Cardiac muscle cell (in vitro differentiated cells and primary cell): ENCODE measurements around the gene MGAT4D. TPM values are rescaled to one million over a fixed set of nuclear protein-coding genes. Genes with fewer than 3 reads are reported as not detected.
"Not testable (repeated sequence)": the region's sequence is repeated elsewhere in the genome, so short reads cannot be mapped to it uniquely, and the experiment has no call there.

Experiments
- DNase-seq, 2 donors: peaks; one replicate each; pipeline versions ENCODE4 v3.0.0 to v3.0.0-alpha.2; 2010 to 2017; ENCODE audit warnings: low read depth in 1 of 2, low spot score in 1 of 2
- H3K27ac ChIP-seq: fragments of 200-600 bp; sonication (generic); 2 replicates; pipeline ENCODE4 v1.5.1; 2016
- H3K27me3 ChIP-seq: fragments of 200-600 bp; sonication (generic); 2 replicates; pipeline ENCODE4 v1.6.0; 2016; ENCODE audit warnings: control low read depth
- H3K36me3 ChIP-seq: fragments of 200-600 bp; sonication (generic); 2 replicates; pipeline ENCODE4 v1.5.1; 2016; ENCODE audit warnings: control low read depth
- H3K4me1 ChIP-seq: fragments of 200-600 bp; sonication (generic); 2 replicates; pipeline ENCODE4 v1.8.1; 2017; ENCODE audit warnings: low read depth, mild to moderate bottlenecking, mixed run types
- H3K4me3 ChIP-seq: fragments of 200-600 bp; sonication (generic); 2 replicates; pipeline ENCODE4 v1.5.1; 2016; ENCODE audit warnings: mild to moderate bottlenecking
- H3K9me3 ChIP-seq: fragments of 200-600 bp; sonication (generic); 2 replicates; pipeline ENCODE4 v1.5.1; 2017; ENCODE audit warnings: low read depth, mild to moderate bottlenecking, control low read depth
- polyA plus RNA-seq: library from polyadenylated mRNA; unstranded; fragments of >200 nt; fragmentation: Nextera tagmentation; extraction: Ambion mirVana; gene quantifications from 2 replicates; pipeline ENCODE4 v1.2.1, GENCODE V29; 2016
- total RNA-seq: library from RNA; depleted of rRNA; stranded (reverse); fragments of >200 nt; gene quantifications from 2 replicates; pipeline ENCODE4 v1.2.3, GENCODE V29; 2016
- TF ChIP-seq, protein P1 (sequence below): IDR thresholded peaks from 2 replicates; pipeline ENCODE4 v1.5.1; 2012; ENCODE audit warnings: low read depth, mild to moderate bottlenecking, low read length

The MGAT4D gene
- total and polyA plus RNA-seq, 2 experiments from 2014 or later: not detected

DNA sequence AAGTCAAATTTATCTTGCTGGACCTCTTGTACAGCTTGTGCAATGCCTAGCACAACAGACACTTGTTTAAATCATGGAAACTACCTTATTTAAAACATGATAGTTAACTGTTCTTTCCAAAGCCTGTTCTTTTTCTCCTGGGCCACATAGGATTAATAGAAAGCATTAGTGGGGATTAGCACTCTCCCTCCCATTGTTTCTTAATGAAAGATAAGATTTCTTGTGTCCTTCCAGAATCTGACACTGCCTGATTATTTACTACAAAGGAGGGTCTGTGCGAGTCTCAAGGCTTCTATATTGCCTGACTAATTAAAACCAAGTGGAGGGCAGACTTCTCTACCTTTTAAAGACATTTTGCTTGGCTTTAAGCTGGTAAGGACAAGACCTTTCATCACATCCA is 17.3 kb upstream of the MGAT4D start:
- Histone ChIP-seq H3K27me3 (no peaks in the 10 kb centered on the region), H3K4me1 (peaks cover 7% of the 10 kb centered on the region), H3K4me3 (no peak overlapping the region), H3K36me3 (no peaks in the 10 kb centered on the region), H3K27ac (no peak overlapping the region), H3K9me3 (no peaks in the 10 kb centered on the region)
- TF ChIP-seq, protein P1, sequence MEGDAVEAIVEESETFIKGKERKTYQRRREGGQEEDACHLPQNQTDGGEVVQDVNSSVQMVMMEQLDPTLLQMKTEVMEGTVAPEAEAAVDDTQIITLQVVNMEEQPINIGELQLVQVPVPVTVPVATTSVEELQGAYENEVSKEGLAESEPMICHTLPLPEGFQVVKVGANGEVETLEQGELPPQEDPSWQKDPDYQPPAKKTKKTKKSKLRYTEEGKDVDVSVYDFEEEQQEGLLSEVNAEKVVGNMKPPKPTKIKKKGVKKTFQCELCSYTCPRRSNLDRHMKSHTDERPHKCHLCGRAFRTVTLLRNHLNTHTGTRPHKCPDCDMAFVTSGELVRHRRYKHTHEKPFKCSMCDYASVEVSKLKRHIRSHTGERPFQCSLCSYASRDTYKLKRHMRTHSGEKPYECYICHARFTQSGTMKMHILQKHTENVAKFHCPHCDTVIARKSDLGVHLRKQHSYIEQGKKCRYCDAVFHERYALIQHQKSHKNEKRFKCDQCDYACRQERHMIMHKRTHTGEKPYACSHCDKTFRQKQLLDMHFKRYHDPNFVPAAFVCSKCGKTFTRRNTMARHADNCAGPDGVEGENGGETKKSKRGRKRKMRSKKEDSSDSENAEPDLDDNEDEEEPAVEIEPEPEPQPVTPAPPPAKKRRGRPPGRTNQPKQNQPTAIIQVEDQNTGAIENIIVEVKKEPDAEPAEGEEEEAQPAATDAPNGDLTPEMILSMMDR: no peak
- DNase-seq: no peak

DNA sequence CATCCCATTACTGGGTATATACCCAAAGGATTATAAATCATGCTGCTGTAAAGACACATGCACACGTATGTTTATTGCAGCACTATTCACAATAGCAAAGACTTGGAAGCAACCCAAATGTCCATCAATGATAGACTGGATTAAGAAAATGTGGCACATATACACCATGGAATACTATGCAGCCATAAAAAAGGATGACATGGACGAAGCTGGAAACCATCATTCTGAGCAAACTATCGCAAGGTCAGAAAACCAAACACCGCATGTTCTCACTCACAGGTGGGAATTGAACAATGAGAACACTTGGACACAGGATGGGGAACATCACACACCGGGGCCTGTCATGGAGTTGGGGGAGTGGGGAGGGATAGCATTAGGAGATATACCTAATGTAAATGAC is 15.7 kb upstream of the MGAT4D start:
- not testable (repeated sequence) for DNase-seq, H3K27me3 ChIP-seq, H3K9me3 ChIP-seq, H3K4me1 ChIP-seq, H3K4me3 ChIP-seq, H3K27ac ChIP-seq, H3K36me3 ChIP-seq

DNA sequence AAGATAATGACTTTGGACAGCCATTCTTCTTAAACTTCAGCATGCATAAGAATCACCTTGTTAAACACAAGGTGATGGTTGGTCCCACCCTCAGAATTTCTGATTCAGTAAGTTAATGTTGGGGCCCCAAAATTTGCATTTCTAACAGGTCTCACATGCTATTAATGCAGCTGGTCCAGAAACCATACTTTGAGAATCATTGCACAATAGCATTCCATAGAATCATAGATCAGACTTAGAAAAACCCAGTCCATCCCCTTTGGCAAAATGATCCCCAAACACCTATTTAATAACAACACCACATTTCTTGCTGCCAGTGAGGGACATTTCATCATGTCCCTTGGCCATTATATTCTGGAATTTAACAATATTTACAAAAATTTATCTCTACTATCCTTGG is 6.2 kb upstream of the MGAT4D start:
- TF ChIP-seq, protein P1: no peak
- Histone ChIP-seq H3K27ac (no peak overlapping the region), H3K4me1 (no peaks in the 10 kb centered on the region), H3K36me3 (no peaks in the 10 kb centered on the region), H3K27me3 (peaks cover 49% of the 10 kb centered on the region), H3K9me3 (no peaks in the 10 kb centered on the region), H3K4me3 (no peak overlapping the region)
- DNase-seq: no peak

DNA sequence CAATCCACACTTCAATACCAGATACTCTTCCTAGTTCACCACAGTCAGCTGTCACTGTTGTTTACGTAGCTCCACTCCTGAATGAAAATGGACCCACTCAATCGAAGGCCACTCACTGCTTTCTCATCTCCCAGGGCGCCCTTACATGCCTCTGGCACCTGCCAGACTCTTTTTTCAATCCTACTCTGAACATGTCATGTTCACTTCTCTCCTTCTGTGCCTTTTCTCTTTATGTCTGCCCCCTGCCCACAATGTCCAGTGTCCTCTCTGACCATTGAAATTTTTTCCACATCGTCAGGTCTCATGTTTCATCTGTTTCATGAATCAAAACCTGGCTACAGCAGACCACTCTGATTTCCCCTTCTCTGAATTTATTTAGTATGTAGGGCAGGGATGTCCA is 1.3 kb upstream of the MGAT4D start:
- TF ChIP-seq, protein P1: no peak
- no peaks in the 10 kb centered on the region for H3K36me3 ChIP-seq
- peaks cover 77% of the 10 kb centered on the region for H3K27me3 ChIP-seq
- DNase-seq: no peak
- no peak overlapping the region for H3K4me3 ChIP-seq
- H3K4me1 ChIP-seq: no peaks in the 10 kb centered on the region
- H3K27ac ChIP-seq: no peak overlapping the region
- H3K9me3 ChIP-seq: no peaks in the 10 kb centered on the region

DNA sequence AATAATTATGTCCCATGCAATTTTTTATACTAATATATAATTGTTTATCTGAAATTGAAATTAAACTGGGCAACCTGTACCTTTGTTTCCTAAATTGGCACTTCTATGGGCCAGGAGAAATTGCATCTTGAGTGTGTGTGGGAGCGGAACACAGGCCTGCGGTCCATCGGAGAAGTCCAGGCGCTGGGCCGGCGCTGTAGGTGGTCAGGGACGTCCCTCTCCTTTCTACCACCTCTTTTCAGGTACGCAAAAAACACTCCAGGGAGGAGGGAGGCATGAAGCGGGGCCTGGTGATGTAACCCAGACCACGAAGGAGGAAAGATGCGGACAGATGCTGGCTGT is 717 bp downstream of the MGAT4D start:
- no peak for DNase-seq
- H3K27me3 ChIP-seq: peaks cover 67% of the 10 kb centered on the region

DNA sequence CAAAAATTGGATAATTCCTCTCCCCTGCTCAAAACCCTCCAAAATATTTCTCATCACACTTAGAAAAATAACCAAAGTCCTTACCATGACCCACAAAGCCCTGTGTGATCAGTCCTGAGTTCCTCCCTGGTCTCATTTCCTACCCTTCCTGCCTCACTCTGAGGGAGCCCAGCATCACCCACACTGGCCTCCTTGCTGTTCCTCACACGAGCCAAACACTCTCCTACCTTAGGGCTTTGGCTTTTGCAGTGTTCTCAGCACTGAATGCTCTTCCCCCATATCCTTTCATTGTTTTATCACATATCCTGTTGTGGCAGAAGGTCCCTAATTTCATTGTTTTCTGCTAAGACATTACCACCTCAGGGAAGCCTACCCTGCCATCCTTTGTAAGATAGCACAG is 12.2 kb downstream of the MGAT4D start:
- Histone ChIP-seq H3K4me1 (no peaks in the 10 kb centered on the region), H3K27ac (no peak overlapping the region), H3K9me3 (no peaks in the 10 kb centered on the region), H3K27me3 (peaks cover 5% of the 10 kb centered on the region), H3K4me3 (no peak overlapping the region), H3K36me3 (no peaks in the 10 kb centered on the region)
- TF ChIP-seq, protein P1: no peak
- no peak for DNase-seq

More for the DNA sequence above, 717 bp downstream of the MGAT4D start:
- TF ChIP-seq, protein P1: no peak
- H3K9me3 ChIP-seq: no peaks in the 10 kb centered on the region
- H3K27ac ChIP-seq: no peak overlapping the region
- H3K36me3 ChIP-seq: no peaks in the 10 kb centered on the region
- peak overlapping the region; percentile 29 for H3K4me3 ChIP-seq
- no peaks in the 10 kb centered on the region for H3K4me1 ChIP-seq
